GM21360 (cell line): ENCODE data around the gene USP12.
"Not testable (repeated sequence)": the region's sequence is repeated elsewhere in the genome, so short reads cannot be mapped to it uniquely, and the experiment has no call there.

Experiments
- ATAC-seq: cut with Tn5 transposase; IDR thresholded peaks from one replicate; pipeline ENCODE4 v1.9.1; 2021; ENCODE audit warnings: mild to moderate bottlenecking, moderate library complexity; ENCODE audit not compliant: unreplicated experiment

USP12 gene

DNA sequence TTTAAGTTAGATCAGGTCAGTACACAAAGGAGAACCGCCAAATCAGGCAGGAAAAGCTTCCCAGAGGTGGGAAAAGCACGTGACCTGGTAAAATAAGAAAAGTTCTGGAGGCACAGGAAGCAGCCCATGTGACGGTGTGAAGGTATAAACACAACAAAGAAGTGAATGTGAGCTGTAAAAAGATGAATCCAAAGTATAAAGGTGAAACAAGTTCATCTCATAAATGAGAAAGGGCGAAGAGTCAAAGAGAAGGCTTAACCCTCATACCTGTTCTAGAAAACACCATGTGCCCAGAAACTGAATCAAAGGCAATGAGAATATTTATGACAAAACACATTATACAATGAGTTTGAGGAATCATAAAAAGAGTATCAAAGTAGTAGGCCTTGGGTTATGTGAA, 47.0 kb downstream of the USP12 start:
- ATAC-seq, result no peak

DNA sequence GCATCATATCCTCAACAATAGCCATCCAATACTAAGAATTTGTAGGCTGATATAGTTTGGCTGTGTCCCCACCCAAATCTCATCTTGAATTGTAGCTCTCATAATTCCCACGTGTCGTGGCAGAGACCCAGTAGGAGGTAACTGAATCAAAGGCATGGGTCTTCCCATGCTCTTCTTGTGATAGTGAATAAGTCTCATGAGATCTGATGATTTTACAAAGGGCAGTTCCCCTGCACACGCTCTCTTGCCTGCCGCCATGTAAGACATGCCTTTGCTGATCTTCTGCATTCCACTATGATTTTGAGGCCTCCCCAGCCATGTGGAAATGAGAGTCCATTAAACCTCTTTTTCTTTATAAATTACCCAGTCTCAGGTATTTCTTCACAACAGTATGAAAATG, 48.2 kb downstream of the USP12 start:
- ATAC-seq, result not testable (repeated sequence)

DNA sequence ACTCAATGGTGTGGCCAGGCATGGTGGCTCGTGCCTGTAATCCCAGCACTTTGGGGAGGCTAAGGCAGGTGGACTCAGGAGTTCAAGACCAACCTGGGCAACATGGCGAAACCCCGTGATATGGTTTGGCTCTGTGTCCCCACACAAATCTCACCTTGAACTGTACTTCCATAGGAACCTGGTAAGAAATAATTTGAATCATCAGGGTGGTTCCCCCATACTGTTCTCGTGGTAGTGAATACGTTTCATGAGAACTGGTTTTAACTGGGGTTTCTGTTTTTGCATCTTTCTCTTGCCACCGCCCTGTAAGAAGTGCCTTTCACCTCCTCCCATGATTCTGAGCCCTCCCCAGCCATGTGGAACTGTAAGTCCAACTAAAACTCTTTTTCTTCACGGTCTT, 49.6 kb downstream of the USP12 start:
- no peak for ATAC-seq

DNA sequence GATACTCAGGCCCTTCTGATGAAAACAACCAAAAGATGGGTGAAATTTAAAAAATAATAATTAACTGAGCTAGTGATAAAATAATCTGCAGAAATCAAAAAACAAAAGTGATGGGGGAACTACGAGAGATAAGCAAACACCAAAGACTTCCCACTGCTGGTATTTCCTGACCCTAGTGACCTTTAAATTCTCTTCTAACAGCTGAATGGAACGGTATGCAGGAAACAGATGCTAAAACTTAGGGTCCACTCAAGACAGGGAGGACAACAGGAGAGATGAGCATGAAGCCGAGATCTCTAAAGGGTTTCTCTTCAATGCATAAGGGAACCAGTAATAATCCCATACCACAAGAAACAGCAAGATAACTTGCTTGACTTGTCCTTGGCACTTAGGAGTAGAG, 50.8 kb downstream of the USP12 start:
- ATAC-seq, result no peak

GRCh38 chr13:27120011-27120410, 51.6 kb downstream of the USP12 start:
- ATAC-seq, result no peak

DNA sequence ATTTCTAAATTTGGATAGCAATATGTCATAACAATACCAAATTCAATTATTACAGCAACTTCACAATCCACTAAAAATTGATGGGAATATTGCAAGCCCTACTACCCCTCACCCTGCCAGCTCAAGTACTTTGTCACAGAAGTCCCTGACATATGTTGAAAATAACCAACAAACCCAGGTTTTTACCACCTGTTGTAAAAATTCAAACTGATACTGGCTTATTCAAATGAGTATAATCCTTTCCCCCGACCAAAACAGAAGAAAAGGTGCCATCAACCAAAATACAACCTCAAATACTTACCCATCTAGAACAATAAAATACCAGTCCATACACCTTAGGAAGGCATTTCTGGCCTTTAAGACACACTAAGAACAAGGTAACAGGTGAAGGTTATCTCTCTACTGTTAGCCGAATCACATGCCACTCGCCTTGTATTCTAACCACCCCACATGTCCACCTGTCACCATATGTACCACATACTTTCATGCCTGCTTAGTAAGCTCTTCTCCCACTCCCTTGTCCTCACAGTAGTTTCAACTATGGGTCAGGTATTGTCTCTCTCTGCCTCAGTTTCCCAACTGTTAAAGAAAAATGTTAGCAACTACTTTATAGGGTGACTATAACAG, 53.1 kb downstream of the USP12 start:
- no peak for ATAC-seq

DNA sequence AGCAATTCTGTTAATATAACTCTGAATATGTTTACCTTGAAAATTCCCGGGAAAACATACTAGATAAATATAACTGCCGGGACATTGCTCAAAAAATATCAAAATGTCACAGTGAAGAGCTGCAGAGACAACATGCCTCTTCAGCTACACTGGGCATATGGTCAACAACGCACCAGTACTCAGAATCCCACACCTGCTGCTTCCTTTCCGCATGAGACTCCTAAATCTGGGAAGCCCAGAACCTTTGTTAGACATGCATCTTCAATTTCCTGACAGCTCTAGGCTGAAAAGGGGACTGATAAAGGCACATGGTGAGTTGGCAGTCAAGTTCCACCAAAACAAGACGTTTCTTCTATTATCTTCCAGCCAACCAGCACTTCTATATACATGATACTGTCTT, 53.7 kb downstream of the USP12 start:
- ATAC-seq, result no peak

- ATAC-seq, result no peak
These were observed 54.5 kb downstream of the USP12 start for GRCh38 chr13:27117158-27117557.

DNA sequence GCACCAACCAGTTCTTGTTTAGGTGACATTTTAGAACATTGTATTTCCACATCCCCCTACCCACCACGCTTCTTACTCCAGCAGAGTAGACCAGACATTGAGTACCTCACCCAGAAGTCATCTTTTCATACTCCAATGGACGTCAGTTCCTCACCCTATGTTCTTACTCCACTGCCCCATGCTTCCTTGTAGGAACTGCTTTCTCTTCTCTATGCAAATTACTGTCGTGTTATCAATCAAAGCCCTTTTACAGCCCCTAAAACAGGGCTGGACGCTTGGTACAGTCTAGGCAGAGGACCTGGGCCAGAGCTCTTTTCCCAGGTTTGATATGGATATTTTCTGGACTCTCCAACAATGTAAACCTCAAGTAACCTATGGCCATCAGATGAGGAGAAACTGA, 58.2 kb downstream of the USP12 start:
- no peak for ATAC-seq

GRCh38 chr13:27112006-27112405, 59.6 kb downstream of the USP12 start:
- ATAC-seq, result no peak

GRCh38 chr13:27110056-27110746, 61.4 kb downstream of the USP12 start:
- no peak for ATAC-seq

DNA sequence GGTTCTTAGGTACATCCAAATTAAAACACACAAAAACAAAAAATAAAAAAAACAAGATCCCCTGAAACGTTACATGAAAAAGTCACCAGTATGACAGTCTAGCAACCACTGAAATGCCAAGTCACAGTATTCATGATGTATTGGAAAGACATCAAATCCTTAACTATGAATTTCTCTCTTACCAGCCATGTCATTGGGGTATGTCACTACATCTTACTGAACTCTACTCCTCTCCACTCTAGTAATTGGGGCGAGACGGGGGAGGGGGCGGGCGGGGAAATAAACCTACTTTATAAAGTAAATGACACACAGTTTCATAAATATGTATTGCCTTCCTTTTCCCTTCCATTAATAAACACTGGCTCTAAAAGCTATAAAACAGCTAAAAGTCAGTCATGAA, 65.5 kb downstream of the USP12 start:
- no peak for ATAC-seq

DNA sequence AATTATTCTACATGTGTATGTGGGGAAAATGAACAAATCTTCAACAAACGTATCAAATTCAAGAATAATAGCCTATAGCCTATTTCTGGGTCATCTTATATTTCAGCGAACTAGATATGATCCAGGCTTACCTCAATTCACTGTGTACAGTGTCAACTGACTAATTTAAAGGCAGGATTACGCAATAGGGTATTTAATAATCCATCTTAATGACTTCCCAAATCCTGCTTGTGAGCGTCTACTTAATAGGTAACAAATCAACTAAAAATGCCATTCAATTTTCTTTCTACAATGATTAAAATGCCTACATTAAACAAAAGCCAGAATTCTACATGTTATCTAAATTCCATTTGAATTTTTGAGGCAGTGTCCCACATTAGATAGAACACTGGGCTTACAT, 67.0 kb downstream of the USP12 start:
- no peak for ATAC-seq

- no peak for ATAC-seq
These were observed 69.8 kb downstream of the USP12 start for GRCh38 chr13:27101847-27102246.

- no peak for ATAC-seq
These were observed 70.3 kb downstream of the USP12 start for GRCh38 chr13:27101289-27101688.

DNA sequence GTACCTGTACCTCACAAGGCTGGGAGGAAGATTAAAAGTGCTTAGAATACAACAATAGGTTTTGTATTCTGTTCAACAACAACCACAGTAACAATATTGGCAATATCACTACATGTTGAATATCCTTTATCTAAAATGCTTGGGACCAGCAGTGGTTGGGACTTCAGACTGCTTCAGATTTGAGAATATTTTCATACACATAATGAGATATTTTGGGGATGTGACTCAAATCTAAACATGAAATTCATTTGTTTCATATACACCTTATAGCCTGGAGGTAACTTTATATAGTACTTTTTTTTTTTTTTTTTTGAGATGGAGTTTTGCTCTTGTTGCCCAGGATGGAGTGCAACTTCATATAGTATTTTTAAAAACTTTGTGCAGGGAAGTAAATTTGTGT, 73.9 kb downstream of the USP12 start:
- no peak for ATAC-seq

DNA sequence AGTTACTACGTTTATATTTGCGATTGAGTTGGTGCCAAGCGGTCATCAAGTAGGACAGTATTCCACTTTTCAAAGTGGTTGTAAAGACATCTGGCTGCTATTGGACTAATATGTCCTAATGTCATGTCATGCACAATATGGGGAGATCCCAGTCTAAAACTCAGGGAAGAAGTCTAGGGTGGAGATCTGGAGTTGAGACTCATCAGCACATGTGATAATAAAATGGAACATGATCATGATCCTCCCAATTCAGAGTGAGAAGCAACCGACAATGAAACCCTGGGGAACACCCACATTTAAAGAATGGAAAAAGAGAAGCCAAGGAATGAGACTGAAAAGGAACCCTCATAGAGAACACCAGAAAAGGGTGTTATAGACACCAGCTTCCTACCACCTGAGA, 80.2 kb downstream of the USP12 start:
- ATAC-seq, result no peak

- no peak for ATAC-seq
These were observed 83.0 kb downstream of the USP12 start for GRCh38 chr13:27088619-27089018.

GRCh38 chr13:27086599-27087265, 84.9 kb downstream of the USP12 start:
- no peak for ATAC-seq

DNA sequence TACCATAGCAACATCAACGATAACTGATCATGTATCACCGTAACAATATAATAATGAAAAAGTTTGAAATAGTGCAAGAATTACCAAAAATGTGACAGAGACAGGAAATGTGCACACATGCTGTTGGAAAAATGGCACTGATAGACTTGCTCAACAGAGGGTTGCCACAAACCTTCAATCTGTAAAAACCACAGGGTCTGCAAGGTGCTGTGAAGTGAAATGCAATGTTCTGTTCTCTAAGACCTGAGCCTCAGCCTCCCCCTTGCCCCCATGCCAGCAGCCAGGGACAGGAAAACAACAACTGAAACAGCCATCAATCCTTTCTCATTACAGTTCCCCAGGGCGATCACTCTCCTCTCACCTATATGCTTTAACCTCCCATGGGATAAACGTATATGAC, 88.4 kb downstream of the USP12 start:
- ATAC-seq, result no peak

DNA sequence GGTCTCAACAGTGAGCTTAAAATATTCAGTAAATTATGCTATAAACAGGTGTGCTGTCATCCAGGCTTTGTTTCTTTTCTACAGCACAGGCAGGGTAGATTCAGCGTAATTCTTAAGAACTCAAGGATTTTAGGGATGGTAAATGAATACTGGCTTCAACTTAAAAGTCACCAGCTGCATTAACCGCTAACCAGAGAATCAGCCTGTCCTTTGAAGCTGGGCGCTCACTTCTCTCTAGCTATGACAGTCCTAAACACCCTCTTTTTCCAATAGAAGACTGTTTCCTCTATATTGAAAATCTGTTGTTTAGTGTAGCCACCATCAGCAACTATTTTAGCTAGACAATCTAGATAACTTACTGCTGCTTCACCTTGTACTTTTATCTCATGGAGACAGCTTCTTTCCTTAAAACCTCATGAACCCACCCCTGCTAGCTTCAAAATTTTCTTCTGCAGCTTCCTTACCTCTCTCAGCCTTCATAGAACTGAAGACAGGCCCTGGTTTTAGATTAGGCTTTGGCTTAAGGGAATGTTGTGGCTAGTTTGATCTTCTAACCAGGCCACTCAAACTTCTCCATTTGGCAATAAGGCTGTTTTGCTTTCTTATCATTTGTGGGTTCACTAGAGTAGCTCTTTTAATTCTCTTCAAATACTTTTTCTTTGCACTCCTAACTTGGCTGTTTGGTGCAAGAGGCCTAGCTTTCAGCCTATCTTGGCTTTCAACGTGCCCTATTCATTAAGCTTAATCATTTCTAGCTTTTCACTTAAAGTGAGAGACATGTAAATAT, 89.5 kb downstream of the USP12 start:
- no peak for ATAC-seq
